HG03135 (cell line): ENCODE measurements around the gene TMEM74B.
"Not testable (repeated sequence)": the region's sequence is repeated elsewhere in the genome, so short reads cannot be mapped to it uniquely, and the experiment has no call there.

Experiments used
- ATAC-seq: cut with Tn5 transposase; IDR thresholded peaks from one replicate; pipeline ENCODE4 v1.9.1; 2021; ENCODE audit warnings: mild to moderate bottlenecking, moderate library complexity; ENCODE audit not compliant: unreplicated experiment

TMEM74B gene

GRCh38 chr20:1149812-1150211 is 35.0 kb downstream of the TMEM74B start:
- ATAC-seq: not testable (repeated sequence)

- no peak for ATAC-seq
Observed at GRCh38 chr20:1146957-1147356, 37.8 kb downstream of the TMEM74B start.

GRCh38 chr20:1144401-1145172 is 40.2 kb downstream of the TMEM74B start:
- no peak for ATAC-seq

GRCh38 chr20:1137236-1137635 is 47.5 kb downstream of the TMEM74B start:
- ATAC-seq: no peak

GRCh38 chr20:1134836-1135235 is 49.9 kb downstream of the TMEM74B start:
- ATAC-seq: no peak

- no peak for ATAC-seq
Observed at GRCh38 chr20:1134355-1134754, 50.4 kb downstream of the TMEM74B start.

GRCh38 chr20:1131354-1131753 is 53.4 kb downstream of the TMEM74B start:
- ATAC-seq: no peak

- no peak for ATAC-seq
Observed at GRCh38 chr20:1130847-1131246, 53.9 kb downstream of the TMEM74B start.
